ENCODE measurements around the gene GIT2. TPM values are rescaled to one million over a fixed set of nuclear protein-coding genes. Genes with fewer than 3 reads are reported as not detected.
A peak's percentile ranks its signal among the peaks of the same experiment; 100 is the strongest.

The GIT2 gene
- total RNA-seq, 4 donors from 2014 or later = 55.0 to 107 (median 79.8) TPM

- Histone ChIP-seq H3K4me1 (peaks cover 3 to 19% (median 15%) of the 10 kb centered on the region in 4 donors), H3K4me3 (no peak overlapping the region), H3K27ac (no peak overlapping the region), H3K27me3 (no peaks in the 10 kb centered on the region), H3K36me3 (no peaks in the 10 kb centered on the region), H3K9me3 (no peaks in the 10 kb centered on the region)
- no peak for TF ChIP-seq POLR2A (IDR thresholded peaks at IDR 0.05)
- TF ChIP-seq, protein P1, sequence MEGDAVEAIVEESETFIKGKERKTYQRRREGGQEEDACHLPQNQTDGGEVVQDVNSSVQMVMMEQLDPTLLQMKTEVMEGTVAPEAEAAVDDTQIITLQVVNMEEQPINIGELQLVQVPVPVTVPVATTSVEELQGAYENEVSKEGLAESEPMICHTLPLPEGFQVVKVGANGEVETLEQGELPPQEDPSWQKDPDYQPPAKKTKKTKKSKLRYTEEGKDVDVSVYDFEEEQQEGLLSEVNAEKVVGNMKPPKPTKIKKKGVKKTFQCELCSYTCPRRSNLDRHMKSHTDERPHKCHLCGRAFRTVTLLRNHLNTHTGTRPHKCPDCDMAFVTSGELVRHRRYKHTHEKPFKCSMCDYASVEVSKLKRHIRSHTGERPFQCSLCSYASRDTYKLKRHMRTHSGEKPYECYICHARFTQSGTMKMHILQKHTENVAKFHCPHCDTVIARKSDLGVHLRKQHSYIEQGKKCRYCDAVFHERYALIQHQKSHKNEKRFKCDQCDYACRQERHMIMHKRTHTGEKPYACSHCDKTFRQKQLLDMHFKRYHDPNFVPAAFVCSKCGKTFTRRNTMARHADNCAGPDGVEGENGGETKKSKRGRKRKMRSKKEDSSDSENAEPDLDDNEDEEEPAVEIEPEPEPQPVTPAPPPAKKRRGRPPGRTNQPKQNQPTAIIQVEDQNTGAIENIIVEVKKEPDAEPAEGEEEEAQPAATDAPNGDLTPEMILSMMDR (IDR thresholded peaks at IDR 0.05) = no peak
- DNase-seq = no peak
These were observed 114.4 kb downstream of the GIT2 start for GRCh38 chr12:109881752-109882151.

DNA sequence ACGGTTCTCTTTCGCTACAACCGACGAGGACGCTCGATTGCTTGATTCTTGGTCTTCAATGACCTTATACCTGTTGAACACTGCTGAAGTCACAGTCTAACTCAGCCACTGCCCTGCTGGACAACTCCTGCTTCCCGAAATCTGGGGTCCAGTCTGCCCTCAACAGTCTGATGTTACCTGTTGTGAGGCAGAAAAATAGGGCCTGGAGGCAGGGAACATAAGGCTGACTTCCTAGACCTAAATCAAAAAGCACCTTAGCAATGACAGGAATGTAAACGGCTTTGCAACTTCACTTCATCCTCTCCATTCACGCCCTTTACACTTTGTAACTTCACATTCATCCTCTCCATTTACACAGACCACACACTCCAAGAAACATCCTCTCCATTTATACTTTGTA lies 115.2 kb downstream of the GIT2 start:
- no peak for DNase-seq
- peaks cover 3 to 23% (median 15%) of the 10 kb centered on the region in 4 donors for H3K4me1 ChIP-seq
- H3K4me3 ChIP-seq = peak overlapping the region; percentile 68 to 93 (median 81)
- H3K27me3 ChIP-seq = no peaks in the 10 kb centered on the region
- H3K27ac ChIP-seq = peak overlapping the region; percentile 47 to 88 (median 74)
- H3K9me3 ChIP-seq = no peaks in the 10 kb centered on the region
- TF ChIP-seq, protein P1 (IDR thresholded peaks at IDR 0.05) = no peak
- peak in 1 of 2 donors; percentile 1 for TF ChIP-seq POLR2A (IDR thresholded peaks at IDR 0.05)
- no peaks in the 10 kb centered on the region for H3K36me3 ChIP-seq

- Histone ChIP-seq H3K4me3 (peak within 1 kb of the TSS; percentile 68 to 93 (median 81)), H3K27ac (peak within 1 kb of the TSS; percentile 75 to 88 (median 82)), H3K27me3 (no peaks in the 10 kb centered on the region), H3K4me1 (peaks cover 3 to 29% (median 15%) of the 10 kb centered on the region in 4 donors), H3K36me3 (no peaks in the 10 kb centered on the region), H3K9me3 (no peaks in the 10 kb centered on the region)
- DNase-seq = peak; percentile 84 to 93 (median 93)
- TF ChIP-seq POLR2A (IDR thresholded peaks at IDR 0.05) = peak; percentile 34 to 50
- TF ChIP-seq, protein P1 (IDR thresholded peaks at IDR 0.05) = peak; percentile 27 to 99 (median 87)
These were observed 115.9 kb downstream of the GIT2 start, which contains the start of gene GLTP for GRCh38 chr12:109880043-109880931. Gene GLTP, minus strand, starts transcription at chr12:109880541. Its CDS starts 167 bp downstream, at chr12:109880374.

Other genes starting within 250 kb of the GIT2 start
- under 1 TPM in 2 of 4 donors, not detected in 2; 0.27 to 0.57 TPM for gene TRPV4, start 163.0 kb downstream of the GIT2 start, total RNA-seq
- 100 to 1,000 TPM in 3 of 4 donors, 10 to 100 TPM in 1; 27.2 to 149 (median 141) TPM for gene GLTP, start 115.8 kb downstream of the GIT2 start, total RNA-seq
- gene TCHP, start 96.1 kb downstream of the GIT2 start, total RNA-seq = 100 to 1,000 TPM in 1 of 4 donors, 10 to 100 TPM in 3; 23.9 to 120 (median 36.3) TPM
- gene ANKRD13A, start 3.1 kb upstream of the GIT2 start, total RNA-seq = 100 to 1,000 TPM in 1 of 4 donors, 10 to 100 TPM in 3; 81.3 to 124 (median 92.1) TPM
- gene C12orf76, start 52.2 kb upstream of the GIT2 start, total RNA-seq = 10 to 100 TPM; 14.9 to 23.1 (median 17.5) TPM
- 10 to 100 TPM in 1 of 4 donors, 1 to 10 TPM in 3; 2.5 to 20.6 (median 7.5) TPM for gene IFT81, start 128.0 kb upstream of the GIT2 start, total RNA-seq